ENCODE results near the gene FAM184A. TPM values are rescaled to one million over a fixed set of nuclear protein-coding genes. Genes with fewer than 3 reads are reported as not detected.
"Not testable (repeated sequence)": the region's sequence is repeated elsewhere in the genome, so short reads cannot be mapped to it uniquely, and the experiment has no call there.

FAM184A gene
- total RNA-seq, 6 donors from 2014 or later: 8.4 to 75.4 (median 39.5) TPM

- ATAC-seq (ENCODE audit: low FRiP score in 2 of 2) (no peak), DNase-seq (no peak)
- WGBS, 2 donors: 95 to 100% methylated on average over 1 of the region's 1 CpG
- Histone ChIP-seq H3K4me1 (no peaks in the 10 kb centered on the region), H3K27me3 (no peaks in the 10 kb centered on the region), H3K4me3 (no peak overlapping the region), H3K36me3 (peaks cover 0 to 3% (median 0%) of the 10 kb centered on the region in 4 donors), H3K27ac (no peak overlapping the region), H3K9me3 (no peaks in the 10 kb centered on the region)
- TF ChIP-seq EP300 (IDR thresholded peaks at IDR 0.05): no peak
- no peak for TF ChIP-seq POLR2A (IDR thresholded peaks at IDR 0.05)
- TF ChIP-seq CTCF (IDR thresholded peaks at IDR 0.05): no peak
- no peak for TF ChIP-seq POLR2AphosphoS5 (IDR thresholded peaks at IDR 0.05)
These were observed 65.9 kb downstream of the FAM184A start for GRCh38 chr6:119012521-119012920.

GRCh38 chr6:119009266-119009665 lies 69.2 kb downstream of the FAM184A start:
- WGBS, 2 donors: 92 to 96% methylated on average over 3 of the region's 3 CpGs
- H3K4me3 ChIP-seq: not testable (repeated sequence)

GRCh38 chr6:119006974-119007373 lies 71.5 kb downstream of the FAM184A start:
- no peak overlapping the region for H3K27ac ChIP-seq
- TF ChIP-seq CTCF (IDR thresholded peaks at IDR 0.05) (no peak), POLR2A (IDR thresholded peaks at IDR 0.05) (no peak), EP300 (IDR thresholded peaks at IDR 0.05) (no peak), POLR2AphosphoS5 (IDR thresholded peaks at IDR 0.05) (no peak)
- no peaks in the 10 kb centered on the region for H3K36me3 ChIP-seq
- DNase-seq (no peak), ATAC-seq (ENCODE audit: low FRiP score in 2 of 2) (no peak)
- 86 to 96% methylated on average over 2 of the region's 2 CpGs for WGBS, 2 donors
- no peaks in the 10 kb centered on the region for H3K4me1 ChIP-seq
- no peak overlapping the region for H3K4me3 ChIP-seq
- no peaks in the 10 kb centered on the region for H3K9me3 ChIP-seq
- no peaks in the 10 kb centered on the region for H3K27me3 ChIP-seq

More at GRCh38 chr6:119009266-119009665, 69.2 kb downstream of the FAM184A start:
- not testable (repeated sequence) for ATAC-seq (ENCODE audit: low FRiP score in 2 of 2); H3K27ac ChIP-seq; H3K9me3 ChIP-seq; H3K4me1 ChIP-seq; H3K27me3 ChIP-seq; DNase-seq; H3K36me3 ChIP-seq

GRCh38 chr6:119002069-119002468 lies 76.4 kb downstream of the FAM184A start:
- no peaks in the 10 kb centered on the region for H3K27me3 ChIP-seq
- H3K9me3 ChIP-seq: no peaks in the 10 kb centered on the region
- no peaks in the 10 kb centered on the region for H3K4me1 ChIP-seq
- H3K4me3 ChIP-seq: no peak overlapping the region
- DNase-seq (no peak), ATAC-seq (ENCODE audit: low FRiP score in 2 of 2) (no peak)
- 93 to 97% methylated on average over 1 of the region's 1 CpG for WGBS, 2 donors
- H3K36me3 ChIP-seq: no peaks in the 10 kb centered on the region
- no peak overlapping the region for H3K27ac ChIP-seq
- no peak for TF ChIP-seq CTCF (IDR thresholded peaks at IDR 0.05)
- no peak for TF ChIP-seq EP300 (IDR thresholded peaks at IDR 0.05)
- TF ChIP-seq POLR2AphosphoS5 (IDR thresholded peaks at IDR 0.05): no peak
- no peak for TF ChIP-seq POLR2A (IDR thresholded peaks at IDR 0.05)

GRCh38 chr6:118999494-119000040 lies 78.9 kb downstream of the FAM184A start:
- 60 to 73% methylated on average over 1 of the region's 1 CpG for WGBS, 2 donors
- no peak for TF ChIP-seq EP300 (IDR thresholded peaks at IDR 0.05)
- TF ChIP-seq CTCF (IDR thresholded peaks at IDR 0.05): no peak
- no peaks in the 10 kb centered on the region for H3K27me3 ChIP-seq
- no peaks in the 10 kb centered on the region for H3K4me1 ChIP-seq
- no peaks in the 10 kb centered on the region for H3K9me3 ChIP-seq
- no peak overlapping the region for H3K4me3 ChIP-seq
- H3K36me3 ChIP-seq: no peaks in the 10 kb centered on the region
- DNase-seq: no peak
- no peak for ATAC-seq (ENCODE audit: low FRiP score in 2 of 2)
- H3K27ac ChIP-seq: no peak overlapping the region

DNA sequence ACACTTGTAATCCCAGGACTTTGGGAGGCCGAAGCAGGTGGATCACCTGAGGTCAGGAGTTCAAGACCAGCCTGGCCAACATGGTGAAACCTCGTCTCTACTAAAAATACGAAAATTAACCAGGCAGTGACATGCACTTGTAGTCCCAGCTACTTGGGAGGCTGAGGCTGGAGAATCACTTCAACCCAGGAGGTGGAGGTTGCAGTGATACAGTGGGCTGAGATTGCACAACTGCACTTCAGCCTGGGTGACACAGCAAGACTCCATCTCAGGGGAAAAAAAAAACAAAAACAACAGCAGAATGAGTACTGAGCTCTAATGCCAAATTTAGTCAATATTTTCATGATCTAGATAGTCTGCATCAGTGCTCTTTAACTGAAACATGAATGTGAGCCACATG lies 81.0 kb downstream of the FAM184A start:
- not testable (repeated sequence) for ATAC-seq (ENCODE audit: low FRiP score in 2 of 2); H3K27me3 ChIP-seq; H3K4me3 ChIP-seq; DNase-seq; H3K36me3 ChIP-seq; H3K4me1 ChIP-seq; H3K27ac ChIP-seq; H3K9me3 ChIP-seq
- WGBS, 2 donors: 85 to 100% methylated on average over 3 of the region's 3 CpGs
